Cortex of kidney (tissue), 1 donor: ENCODE results near the gene NEURL1B.
"Not testable (repeated sequence)": the region's sequence is repeated elsewhere in the genome, so short reads cannot be mapped to it uniquely, and the experiment has no call there.

Experiments
- DNase-seq: peaks from one replicate; lab custom pipeline; 2025; lab: John Stamatoyannopoulos, UW

Gene NEURL1B

DNA sequence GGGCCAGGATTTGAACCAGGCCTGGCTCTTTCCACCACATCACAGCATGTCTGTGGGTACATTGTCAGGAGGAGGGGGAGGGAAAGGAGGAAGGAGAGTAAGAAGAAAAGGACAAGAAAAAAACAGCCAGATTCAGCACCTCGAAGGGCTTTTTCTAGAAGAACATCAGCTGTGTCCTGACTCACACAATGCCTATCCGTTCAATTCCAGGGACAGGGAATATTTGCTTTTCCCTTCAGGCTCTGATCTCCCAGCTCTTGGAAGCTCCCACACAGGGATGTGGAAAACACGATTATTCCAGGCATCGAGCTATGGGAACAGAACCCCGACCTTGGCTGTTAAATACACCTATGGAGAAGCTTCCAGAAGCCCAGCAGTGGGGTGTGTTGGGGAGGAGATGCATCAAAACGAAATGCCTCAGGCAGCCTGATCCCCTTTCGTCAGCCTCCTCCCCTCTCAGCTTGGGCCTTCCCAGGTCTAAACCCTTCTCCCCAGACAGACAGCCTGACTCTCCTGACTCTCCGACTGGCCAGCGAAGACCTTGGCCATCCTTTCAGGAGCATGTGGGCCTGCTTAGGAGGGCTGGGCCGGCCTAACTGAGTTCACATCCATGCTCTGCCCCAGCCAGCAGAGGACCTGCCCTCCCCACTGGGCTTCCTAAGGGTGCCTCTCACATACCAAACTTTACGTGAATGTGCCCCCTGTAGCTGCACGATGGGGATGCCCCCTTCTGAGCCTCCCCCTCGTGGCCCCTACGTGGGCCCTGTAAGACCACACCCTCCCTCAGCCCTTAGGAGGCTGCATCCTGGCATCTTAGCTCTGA is 54.4 kb downstream of the NEURL1B start:
- no peak for DNase-seq

DNA sequence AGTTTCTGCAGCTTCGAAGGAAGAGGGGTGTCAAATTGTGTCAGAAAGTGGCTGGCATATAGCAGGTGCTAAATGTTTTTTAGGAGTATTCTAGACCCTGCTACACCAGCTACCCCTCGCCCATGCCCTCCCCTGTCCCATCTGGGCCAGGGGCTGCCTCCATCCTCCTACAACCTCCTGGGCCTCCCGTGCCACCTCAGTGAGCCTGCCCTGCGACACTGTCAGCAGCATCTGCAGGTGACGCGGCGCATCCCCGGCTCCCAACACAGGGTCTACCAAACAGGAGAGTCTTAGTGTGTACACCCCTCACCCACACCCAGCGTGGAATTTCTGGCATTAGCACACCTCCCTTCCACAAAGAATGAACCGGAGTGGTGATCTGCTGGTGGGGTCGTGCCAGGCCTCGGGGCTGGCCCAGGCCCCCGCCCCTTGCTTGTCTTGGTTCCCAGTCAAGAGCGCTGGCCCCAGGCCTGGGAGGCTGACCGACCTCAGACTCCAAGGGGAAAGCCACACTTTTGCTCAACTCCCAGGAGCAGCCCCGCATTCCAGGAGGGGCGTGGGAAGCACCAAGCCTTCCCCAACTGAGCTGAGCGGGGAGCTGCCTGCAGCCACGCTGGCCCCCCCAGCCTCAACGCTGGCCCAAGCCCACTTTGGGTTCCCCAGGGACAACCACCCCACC is 55.2 kb downstream of the NEURL1B start:
- no peak for DNase-seq

DNA sequence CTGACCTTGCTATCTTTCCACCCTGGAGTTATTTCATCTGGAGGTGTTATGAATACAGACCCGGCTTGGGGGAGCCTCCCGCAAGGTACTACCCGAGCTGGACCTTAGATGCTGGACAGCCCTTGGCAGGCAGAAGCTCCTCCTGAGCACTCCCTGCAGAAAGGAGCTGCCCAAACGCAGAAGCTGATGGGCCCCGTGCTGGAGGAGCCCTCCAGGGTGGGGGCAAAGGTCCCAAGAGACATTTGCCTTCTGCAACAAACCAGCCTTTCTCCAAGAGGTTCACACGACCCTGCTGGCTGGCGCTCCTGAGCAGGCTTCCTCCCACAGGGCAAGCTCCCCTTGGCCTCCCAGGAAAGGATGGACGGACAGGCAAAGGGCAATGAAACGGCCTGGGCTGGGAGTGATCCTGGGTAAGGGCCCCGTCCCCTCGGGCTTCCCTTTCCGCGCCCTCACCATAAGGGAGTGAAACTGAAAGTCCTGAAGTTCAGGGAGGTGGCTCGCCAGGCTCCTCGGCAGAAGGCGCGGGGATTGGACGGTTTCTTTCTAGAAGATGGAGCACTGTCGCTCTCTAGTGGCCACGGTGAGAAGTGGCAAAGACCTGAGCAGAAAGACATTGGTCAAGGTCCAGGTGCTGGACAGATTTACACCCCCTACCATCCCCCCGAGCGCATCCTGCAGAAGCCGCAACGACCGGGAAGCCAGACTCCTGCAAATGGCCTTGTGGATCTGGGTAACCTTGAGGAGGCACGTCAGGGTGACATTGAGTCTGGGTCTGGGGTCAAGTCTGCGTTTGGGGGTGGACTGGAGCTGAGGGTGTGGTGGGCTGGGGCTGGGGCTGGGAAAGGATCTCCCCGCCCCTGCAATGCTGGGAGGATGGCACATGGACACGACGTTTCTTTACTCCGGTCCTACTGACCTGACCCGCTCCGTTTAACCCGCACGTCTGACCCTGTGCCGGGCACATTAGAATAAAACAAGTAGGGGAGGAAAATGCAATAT is 56.4 kb downstream of the NEURL1B start:
- no peak for DNase-seq

DNA sequence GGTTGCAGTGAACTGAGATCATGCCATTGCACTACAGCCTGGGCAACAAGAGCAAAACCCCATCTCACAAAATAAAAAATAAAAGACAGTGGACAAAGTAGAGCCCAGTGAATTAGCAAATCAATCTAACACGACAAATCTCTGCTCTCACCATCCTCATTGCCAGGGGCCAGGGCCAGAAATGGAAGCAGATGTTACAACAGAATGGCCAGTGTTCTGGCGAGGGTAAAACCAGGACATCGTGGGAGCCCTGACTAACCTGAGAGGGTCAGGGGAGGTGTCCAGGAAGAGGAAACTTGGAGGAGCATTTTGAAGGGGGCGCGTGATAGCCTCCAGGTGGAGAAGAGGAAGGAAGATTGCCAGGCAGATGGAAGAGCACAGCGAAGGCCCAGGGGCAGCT is 58.4 kb downstream of the NEURL1B start:
- no peak for DNase-seq

DNA sequence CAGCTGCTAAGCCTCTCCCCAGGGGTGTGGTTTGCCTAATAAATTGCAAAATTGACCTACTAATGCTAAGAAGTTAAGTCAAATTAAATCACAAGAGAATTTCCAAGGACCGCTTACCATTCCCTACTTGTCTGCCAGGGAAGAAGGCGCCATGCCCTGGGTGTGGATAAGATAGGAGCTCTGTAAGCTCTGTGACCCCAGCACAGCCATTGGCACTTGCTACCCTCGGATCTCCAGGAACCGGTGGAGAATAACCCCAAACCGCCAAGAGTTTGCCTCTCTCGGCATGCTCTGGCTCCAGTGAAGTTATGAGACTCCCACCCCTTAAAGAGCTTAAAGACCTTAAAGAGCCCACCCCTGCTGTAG is 58.9 kb downstream of the NEURL1B start:
- DNase-seq: no peak

DNA sequence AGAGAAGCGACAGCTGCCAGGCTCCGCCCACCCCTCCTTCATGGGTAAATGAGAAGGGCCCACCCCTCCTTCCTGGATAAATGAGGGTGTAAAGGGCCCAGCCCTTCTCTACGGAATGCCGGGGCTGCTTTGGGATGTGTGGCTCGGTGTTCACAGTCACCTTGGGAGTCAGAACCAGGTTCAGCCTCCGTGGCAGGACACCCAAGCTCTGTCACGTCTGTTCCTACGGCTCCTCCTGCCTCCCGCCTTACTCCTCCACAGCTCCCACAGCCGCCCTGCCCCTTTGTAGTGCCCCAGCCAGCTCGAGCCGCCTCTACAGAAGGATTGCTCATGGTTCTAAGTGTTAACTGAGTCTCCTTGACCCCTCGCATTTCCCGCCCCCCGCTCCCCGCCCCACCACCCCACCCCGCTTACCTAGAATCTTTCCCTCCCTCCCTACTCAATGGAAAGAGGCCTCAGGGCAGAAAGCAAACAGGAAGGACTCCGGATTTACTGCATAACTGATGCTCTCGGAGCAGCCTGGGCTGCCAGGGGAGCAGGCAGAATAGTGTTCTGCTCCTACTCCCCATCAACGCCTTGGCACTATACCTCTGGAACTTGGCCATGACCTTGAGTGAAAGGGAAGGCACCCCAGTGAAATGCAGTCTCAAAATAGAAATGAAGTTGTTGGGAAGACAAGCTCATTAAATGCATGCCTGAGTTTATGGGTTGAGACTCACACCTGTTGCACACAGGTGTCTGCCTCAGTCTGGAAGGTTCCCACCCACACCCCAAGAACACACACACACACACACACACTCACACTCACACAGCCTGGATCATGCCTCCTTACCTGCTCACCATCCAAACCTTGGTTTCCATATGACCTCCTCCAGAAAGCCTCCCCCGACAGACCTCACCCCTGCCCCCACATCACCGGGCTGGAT is 59.6 kb downstream of the NEURL1B start:
- no peak for DNase-seq

DNA sequence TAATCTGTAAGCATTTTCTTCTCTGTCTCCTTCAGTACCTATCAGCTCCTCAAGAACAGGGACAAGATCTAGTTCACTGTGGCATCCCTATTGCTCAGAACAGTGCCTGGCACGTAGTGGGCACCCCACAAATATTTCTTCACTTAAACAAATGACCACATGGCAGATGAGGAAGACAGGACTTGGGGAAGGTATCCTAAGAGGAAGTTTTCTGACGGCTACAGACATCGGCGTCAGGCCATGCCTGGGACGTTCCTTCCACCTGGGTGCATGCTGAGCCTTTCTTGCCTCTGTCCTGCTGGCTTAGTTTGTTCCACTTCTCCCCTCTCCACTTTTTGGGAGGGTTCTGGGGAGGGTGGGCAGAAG is 60.2 kb downstream of the NEURL1B start:
- no peak for DNase-seq

DNA sequence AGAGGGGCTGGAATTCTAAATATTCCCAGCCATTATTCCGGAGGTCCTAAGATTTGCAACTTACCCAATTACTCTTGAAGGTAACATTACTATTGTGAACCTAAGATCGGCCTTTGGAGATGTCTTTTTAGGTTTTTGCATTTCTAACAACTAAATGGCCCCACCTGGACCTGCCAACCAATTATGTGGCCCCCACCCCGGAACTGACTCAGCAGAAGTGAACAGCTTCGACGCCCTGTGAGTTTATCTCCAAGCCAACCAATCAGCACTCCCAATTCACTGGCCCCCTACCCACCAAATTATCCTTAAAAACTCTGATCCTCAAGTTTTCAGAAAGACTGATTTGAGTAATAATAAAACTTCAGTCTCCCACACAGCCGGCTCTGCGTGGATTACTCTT is 62.9 kb downstream of the NEURL1B start:
- no peak for DNase-seq

DNA sequence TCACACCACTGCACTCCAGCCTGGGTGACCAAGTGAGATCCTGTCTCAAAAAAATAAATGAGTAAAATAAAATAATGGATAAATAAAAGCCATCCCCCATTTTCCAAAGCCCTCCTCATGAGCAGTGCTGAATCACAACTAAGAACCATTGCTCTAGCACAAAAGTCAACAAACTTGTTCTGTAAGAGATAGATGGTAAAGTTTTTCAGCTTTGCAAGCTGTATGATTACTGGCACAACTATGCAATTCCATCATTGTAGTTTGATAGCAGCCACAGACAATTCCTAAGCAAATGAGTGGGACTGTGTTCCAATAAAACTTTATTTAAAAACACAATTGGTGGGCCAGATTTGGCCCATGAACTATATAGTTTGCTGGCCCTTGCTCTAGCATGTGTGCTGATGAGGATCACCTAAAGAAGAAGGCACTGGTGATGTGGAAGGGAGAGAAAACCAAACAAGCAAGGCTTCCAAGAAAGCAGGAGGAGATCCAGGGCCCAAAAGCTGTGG is 64.6 kb downstream of the NEURL1B start:
- DNase-seq: no peak

DNA sequence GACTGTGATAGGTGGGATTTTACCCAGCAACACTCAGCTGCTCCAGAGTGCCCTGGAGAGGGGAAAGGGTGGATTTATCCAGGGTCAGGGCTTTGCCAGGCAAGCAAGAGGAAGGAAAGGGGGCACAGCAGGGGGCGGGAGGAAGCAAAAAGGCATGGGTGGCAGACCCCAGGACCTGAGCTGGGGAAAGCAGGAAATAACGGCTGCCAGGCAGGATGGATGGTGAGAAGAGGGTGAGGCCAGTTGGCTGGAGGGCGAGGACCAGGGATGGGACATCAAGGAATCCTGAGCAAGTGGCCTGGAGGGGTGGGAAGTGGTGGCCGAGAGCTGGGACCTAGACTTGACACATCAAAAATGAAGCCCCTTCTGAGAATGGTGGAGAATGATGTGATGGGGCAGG is 65.7 kb downstream of the NEURL1B start:
- DNase-seq: no peak

DNA sequence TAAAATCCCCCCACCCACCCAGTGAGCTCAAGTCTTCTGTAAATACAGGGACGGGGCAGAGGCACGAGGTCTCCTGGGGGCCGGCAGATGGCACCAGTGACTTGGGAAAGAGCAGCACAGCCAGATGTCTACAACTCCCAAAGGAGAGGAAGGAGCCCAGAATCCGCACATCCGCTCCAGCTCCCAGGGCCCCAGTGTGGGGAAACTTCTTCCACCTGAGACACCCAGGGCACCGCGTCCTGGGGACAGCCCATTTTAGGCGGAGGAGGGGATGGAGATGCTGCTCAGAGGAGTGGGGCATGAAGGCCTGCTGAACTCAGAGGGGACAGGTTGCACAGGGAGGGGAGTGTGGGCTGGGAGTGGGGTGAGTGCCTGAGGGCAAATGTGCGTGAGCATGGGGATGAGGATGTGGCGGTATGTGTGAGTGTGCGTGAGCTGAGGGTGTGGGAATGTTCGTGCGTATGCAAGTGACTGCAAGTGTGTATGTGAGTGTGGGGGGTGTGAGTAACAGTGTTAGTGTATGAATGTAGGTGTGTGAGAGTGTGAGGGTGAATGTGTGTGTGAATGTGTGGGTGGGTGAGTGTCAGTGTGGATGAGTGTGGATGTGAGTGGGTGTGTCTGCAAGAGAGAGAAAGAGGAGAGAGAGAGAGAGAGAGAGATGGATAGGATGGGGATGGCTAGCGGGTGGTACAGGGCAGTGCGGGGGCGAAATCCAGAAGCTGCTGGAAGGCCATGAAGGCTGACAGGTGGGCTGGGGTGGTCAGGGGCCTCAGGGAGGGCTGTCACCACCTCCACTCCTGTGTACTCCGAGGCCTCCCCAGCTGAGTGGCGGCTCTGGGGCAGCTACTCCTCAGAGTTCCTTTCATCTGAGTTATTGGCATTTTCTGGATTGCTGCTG is 66.5 kb downstream of the NEURL1B start:
- no peak for DNase-seq

DNA sequence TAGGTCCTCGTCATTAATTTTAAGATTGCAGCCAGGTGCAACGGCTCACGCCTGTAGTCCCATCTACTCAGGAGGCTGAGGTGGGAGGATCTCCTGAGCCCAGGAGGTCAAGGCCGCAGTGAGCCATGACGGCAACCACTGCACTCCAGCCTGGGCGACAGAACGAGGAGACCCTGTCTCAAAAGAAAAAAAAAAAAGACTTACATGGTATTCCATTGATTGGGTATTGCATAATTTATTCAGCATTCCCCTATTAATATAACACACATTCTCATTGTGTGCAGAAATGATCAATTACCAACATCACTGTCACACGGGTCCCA is 67.1 kb downstream of the NEURL1B start:
- no peak for DNase-seq

DNA sequence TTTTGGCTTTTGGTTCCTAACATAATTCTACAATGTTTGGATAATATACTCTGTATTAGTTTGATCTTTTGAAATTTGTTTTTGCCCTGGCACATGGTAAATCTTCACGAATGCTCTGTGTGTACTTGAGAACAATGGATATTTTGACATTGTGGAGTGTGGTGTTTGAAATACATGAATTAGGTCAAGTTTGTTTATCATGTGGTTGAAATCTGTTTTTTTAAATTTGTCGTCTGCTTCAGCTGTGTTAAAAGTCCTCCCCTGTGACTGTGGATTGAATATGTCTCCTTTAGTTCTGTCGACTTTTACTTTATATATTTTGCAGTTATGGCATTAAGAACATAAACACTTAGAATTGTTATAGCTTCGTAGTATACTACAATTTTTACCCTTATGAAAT is 69.6 kb downstream of the NEURL1B start:
- DNase-seq: no peak

DNA sequence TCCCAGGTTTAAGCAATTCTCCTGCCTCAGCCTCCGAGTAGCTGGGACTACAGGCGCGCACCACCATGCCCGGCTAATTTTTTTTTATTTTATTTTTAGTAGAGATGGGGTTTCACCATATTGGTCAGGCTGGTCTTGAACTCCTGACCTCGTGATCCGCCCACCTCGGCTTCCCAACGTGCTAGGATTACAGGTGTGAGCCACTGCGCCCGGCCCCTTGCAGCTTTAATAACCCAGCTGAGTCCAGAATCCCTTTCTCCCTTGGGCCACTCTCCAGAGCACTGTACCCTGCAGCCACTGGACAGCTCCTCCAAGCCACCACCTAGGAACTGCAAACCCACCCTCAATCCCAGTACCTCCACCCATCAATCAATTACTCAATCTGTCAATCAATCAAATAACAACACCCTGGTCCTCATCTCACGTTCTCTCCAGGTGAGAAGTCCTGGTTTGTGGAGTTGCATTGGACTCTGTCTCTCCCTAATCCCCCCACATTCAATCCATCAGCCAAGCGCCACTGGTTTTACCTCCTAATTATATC is 70.3 kb downstream of the NEURL1B start:
- not testable (repeated sequence) for DNase-seq

DNA sequence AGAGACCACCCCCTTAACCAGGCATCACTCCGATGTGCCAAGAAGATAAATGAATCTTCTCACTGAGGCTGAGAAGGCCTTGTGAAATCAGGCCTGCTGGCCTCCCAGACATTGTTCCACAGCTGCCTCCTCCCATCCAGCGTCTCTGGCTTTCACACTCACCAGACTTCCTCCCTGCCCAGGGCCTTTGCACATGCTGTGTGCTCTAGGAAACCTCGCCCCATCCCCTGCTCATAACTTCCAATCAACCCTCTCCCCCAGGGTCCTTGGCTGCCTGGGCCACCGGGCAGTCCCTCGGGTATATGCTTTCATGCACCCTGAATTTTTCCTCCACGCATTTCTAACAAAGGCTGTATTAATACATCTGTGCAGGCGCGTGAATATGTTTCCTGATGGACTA is 71.5 kb downstream of the NEURL1B start:
- DNase-seq: no peak

DNA sequence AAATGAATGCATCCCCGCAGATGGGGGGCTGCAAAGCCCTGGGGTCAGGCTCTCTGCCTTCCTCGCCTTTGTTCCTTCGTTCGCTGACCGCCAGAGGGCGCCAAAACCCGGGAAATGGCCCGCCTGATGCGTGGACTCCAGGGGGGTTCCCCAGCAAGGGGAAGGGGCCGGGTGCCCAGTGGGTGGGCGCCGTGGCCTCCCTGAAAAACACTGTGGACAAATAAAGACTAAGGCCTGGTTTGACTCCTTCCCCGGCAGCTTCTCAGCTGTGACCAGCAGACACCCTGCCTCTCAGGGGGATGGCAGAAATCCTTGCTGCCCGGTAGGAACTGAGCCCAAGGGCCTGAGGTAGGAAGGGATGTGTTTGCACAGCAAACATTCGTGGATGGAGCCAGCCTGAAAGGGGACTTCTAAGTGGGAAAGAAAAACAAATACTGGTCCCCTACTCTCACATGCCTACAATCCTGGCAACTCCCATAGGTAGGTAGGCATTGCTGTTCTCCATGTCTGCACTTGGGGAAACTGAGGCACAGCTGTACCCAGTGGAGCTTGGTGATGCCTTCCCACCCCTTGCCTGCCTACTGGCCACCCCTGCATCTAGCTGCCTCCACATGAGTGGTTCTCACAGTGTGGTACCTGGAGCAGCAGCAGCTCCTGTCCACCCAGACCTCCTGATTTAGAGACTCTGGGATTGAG is 72.2 kb downstream of the NEURL1B start:
- no peak for DNase-seq

DNA sequence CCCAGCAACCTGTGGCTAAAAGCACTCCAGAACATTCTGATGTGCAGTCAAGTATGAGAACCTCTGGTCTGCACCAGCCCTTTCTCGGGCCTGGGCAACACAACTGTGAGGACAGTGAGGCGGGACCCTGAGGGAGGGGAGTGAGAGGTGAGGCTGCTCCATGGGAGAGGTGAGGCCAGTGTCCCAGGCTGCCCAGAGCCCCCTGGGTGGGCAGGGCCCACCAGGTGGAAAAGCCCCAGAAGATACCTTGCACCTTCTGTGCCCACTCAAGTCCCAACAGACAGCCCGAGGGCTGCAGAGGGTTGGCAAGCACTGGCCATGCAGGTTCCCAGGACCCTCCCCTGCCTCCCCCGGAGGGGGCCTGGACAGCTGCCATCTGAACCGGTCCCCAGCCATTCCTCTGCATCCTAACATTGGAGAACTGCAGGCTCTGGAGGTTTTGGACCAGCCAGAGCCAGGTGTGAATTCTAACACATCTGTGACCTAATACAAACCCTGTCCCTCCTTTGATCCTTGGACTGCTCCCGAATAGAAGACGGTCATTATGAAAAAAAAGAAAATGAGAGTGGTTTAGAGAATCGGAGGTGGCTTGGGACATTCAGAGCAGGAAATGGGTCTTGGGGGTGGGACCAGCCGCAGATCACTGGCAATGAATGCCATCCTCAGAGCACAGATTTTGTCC is 72.9 kb downstream of the NEURL1B start:
- DNase-seq: no peak

DNA sequence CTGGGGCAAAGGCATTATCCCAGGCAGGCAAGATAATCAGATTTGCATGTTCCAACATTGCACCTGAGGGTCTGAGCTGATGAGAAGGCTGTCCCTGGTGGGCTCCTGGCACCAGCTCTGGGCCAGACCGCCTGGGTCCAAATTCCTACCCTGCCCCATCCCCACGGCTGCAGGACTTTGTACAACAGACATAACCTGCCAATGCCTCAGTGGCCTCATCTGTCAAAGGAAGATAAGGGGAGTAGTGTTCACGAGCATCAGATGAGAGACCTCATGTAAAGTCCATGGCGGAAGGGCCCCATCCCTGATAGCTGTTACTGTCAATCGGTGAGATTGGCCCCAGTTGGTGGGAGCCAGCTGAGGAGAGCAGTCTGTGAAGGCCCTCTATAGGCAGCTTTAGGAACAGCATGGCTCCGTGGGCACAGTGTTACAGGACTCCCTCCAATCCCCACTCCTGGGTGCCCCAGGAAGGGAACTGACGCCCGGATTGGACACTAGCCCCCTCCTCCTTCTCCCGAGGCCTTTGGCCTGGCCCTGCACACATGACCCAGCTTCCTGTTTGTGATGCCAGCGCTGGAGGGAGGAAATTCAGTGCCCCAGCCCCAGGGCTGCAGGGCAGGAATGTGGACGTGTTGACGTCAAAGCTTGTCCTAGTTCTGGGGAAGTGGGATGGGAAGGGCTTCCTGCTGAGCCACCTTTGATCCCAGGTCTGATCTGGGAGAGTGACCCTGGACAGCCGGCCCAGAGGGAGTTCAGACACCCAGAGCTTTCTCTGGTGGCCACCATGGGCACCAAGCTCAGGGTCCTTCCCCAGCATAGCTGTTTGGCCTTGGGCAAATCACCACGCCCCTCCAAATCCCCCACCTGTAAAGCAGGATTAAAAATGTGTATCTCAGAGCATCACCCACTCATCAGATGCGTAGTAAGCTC is 73.7 kb downstream of the NEURL1B start:
- DNase-seq: no peak
